GM19452 (cell line): ENCODE data around the gene SLC22A31.
"Not testable (repeated sequence)": the region's sequence is repeated elsewhere in the genome, so short reads cannot be mapped to it uniquely, and the experiment has no call there.

Source experiments
- ATAC-seq: cut with Tn5 transposase; IDR thresholded peaks from one replicate; pipeline ENCODE4 v1.9.1; 2021; ENCODE audit not compliant: unreplicated experiment

SLC22A31 gene

GRCh38 chr16:89200124-89200849, at the start of gene SLC22A31:
TSS of gene SLC22A31 (minus strand) at chr16:89200537. CDS start at chr16:89200501, 36 bp downstream.
- no peak for ATAC-seq

- ATAC-seq: no peak
Observed at GRCh38 chr16:89248196-89248982, 48.1 kb upstream of the SLC22A31 start.

- not testable (repeated sequence) for ATAC-seq
Observed at GRCh38 chr16:89247734-89248075, 47.4 kb upstream of the SLC22A31 start.

GRCh38 chr16:89246903-89247733, 46.8 kb upstream of the SLC22A31 start:
- ATAC-seq: peak; percentile 80

GRCh38 chr16:89246383-89246902, 46.1 kb upstream of the SLC22A31 start:
- no peak for ATAC-seq

GRCh38 chr16:89244754-89245153, 44.4 kb upstream of the SLC22A31 start:
- no peak for ATAC-seq

- ATAC-seq: not testable (repeated sequence)
Observed at GRCh38 chr16:89244264-89244663, 43.9 kb upstream of the SLC22A31 start.

GRCh38 chr16:89243664-89244063, 43.3 kb upstream of the SLC22A31 start:
- no peak for ATAC-seq

GRCh38 chr16:89242795-89243200, 42.5 kb upstream of the SLC22A31 start:
- no peak for ATAC-seq

- peak; percentile 59 for ATAC-seq
Observed at GRCh38 chr16:89241187-89242007, 41.1 kb upstream of the SLC22A31 start.

GRCh38 chr16:89237733-89238132, 37.4 kb upstream of the SLC22A31 start:
- no peak for ATAC-seq

GRCh38 chr16:89233678-89234490, 33.5 kb upstream of the SLC22A31 start:
- ATAC-seq: no peak

- no peak for ATAC-seq
Observed at GRCh38 chr16:89232107-89232506, 31.8 kb upstream of the SLC22A31 start.

- ATAC-seq: no peak
Observed at GRCh38 chr16:89230255-89230654, 29.9 kb upstream of the SLC22A31 start.

GRCh38 chr16:89224665-89225064, 24.3 kb upstream of the SLC22A31 start:
- no peak for ATAC-seq

GRCh38 chr16:89222931-89223330, 22.6 kb upstream of the SLC22A31 start:
- no peak for ATAC-seq

- no peak for ATAC-seq
Observed at GRCh38 chr16:89221604-89222003, 21.3 kb upstream of the SLC22A31 start.

- no peak for ATAC-seq
Observed at GRCh38 chr16:89219365-89219764, 19.0 kb upstream of the SLC22A31 start.

- ATAC-seq: peak; percentile 85
Observed at GRCh38 chr16:89217388-89218191, 17.3 kb upstream of the SLC22A31 start, which contains the start of gene ZNF778. TSS of gene ZNF778 (plus strand) at chr16:89217703. CDS start at chr16:89221128, 3,425 bp downstream.
